Activated CD4-positive, alpha-beta T cell treated with anti-CD3 and anti-CD28 coated beads, Interleukin-2, amount 50 U/mL, for 4 hours (primary cell): ENCODE results near the gene UNK.
"Not testable (repeated sequence)": the region's sequence is repeated elsewhere in the genome, so short reads cannot be mapped to it uniquely, and the experiment has no call there.

Experiments used
- DNase-seq, 2 experiments: peaks; one replicate each; pipeline ENCODE4 v3.0.0-alpha.2; 2020

The UNK gene

DNA sequence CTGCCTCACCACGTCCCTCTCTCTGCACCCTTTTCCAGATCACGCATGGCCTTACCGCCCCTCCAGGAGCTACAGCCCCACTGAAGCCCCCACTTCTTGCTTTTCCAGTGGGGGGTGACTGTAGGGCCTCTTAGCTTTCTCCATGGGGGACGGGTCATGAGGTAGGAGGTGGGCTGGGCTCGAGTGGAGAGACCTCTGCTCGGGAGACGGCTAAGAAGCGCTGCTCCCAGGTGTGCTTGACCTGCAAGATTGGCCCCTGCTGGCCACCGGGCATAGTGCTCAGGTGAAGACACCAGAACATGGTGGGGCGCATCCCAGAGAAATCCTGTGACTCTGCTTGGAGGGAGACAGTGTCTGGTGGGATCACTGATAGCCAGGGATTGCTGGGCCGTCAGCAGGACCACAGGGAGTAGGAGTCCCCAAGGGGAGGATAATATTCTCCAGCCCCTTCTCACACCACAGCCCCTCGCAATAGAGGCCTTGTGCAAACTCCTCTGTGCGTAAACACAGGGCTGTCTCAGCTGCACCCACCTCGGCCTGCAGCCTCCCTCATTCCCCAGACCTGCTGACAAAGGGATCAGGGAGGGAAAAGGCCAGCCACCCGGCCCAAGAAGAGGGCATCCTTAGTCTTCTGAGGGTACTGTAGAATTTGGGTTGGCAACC, 10.7 kb upstream of the UNK start:
- DNase-seq, result no peak

DNA sequence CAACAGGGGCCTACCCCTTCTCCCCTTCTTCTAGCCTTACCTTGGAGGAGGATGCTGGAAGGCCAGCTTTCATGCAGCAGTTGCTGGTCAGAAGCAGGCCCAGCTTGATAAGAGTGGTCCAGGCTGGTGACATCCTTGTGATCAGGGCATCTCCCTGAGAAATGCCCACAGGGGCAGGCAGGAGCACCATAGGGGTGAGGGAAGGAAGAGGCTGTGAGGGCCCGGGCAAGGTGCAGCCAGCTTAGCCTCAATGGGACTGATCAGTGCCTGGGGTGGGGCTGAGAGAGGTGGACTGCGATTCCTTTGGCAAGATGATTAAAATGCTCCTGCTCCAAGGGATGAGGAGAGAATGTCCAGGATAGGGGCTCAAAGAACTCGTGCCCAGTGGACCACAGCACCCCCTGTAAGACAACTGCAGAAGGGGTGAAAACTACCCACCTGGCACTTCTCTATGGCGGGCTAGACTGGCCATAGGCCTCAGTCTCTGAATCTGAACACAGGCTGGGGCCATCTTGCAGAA, 10.1 kb upstream of the UNK start:
- no peak for DNase-seq

DNA sequence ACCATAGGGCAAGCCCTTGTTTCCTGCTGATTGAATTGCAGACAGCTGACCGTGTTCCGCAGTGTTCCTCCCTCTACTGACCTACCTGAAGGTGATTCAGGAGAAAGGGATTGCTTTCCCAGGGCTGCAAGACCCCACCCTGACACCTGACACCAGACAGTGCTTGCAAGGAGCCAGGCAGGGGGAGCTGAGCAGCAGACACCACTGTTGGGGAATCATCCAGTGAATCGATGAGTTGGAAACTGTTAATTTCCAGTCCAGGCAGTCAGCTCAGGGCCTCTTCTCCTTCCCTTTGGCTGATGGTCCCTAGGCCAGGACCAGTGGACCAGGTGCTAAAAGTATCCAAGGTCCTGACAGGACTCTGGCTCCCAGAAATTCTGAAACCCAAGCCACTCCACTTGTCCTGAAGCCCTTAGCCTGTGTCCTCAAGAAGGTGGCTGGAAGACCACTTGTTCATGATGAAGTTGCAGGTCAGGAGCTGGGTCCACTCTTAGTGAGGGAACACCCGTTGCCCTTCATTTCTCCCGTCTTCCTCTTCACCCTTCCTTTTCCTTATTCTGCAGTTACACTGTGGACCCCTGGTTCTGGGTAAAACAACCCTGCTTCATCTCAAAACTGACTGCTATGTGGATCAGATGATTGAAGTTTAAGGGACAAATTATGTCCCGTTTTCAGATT, 9.5 kb upstream of the UNK start:
- no peak for DNase-seq

DNA sequence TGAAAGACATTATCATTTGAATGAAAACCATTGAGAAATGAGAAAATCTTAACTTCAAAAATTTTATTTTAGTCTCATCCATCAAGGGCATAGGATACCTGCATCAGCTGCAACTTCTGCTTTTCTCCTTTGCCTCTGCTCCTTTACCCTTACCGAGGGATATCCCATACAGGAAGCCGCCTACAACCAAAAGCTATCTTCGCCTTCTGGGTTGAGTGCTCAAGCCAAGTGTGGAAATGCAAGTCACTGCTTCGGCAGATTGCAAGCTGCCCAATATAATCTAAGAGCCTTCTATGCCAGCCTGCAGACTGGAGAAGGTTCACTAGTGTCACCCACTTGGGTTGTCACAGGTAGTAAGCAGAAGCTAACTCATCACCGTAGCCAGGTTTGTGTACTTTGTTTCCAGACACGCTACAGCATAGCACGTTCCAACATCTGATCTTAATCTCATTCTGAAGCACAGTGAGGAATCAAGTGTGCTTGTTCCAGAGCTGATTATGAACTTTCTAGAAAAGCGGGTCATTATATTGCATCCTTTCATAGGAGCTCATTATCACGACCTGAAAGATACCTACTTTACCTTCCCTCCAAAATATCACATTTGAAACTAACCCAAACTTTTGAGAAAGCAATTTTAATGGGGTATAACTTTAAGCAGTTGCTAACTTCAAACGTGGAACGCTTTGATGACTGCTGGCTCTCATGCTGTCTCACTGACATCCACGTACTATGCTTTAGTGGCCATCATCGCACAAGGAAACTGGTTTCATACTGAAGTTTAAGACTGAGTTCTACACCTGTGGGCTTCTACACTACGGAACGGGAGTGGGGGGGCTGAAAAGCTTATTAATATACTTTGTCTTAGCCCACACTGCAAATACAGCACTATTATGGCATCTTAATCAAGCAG, 8.0 kb upstream of the UNK start:
- no peak for DNase-seq

DNA sequence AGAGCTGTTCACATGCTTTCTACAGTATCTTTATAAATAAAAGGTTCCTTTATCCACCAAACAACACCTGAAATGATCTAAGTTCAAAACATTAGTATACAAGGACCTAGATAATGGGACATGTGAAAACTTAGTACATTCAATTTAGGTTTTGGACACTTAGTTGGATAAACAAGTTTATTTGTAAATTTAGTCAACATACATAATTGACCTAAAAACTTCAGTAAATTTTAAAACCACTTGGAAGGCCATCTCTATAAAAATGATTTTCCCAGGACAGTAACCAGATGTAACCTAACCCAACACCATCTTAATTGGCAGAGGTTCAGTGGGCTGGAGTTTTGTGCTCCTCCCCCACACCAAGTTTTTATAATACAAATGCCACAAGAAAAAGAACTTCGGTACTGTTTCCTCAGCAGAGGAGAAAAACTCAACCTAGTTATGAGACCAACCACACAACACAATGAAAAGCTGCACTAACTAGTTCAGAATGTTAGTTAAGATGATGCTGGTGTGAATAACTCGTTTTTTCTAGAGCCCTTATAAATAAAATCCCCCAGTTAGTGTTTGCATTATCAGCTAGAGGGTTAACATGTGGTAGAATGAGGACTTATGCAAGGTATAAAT, 7.2 kb upstream of the UNK start:
- DNase-seq, result no peak

DNA sequence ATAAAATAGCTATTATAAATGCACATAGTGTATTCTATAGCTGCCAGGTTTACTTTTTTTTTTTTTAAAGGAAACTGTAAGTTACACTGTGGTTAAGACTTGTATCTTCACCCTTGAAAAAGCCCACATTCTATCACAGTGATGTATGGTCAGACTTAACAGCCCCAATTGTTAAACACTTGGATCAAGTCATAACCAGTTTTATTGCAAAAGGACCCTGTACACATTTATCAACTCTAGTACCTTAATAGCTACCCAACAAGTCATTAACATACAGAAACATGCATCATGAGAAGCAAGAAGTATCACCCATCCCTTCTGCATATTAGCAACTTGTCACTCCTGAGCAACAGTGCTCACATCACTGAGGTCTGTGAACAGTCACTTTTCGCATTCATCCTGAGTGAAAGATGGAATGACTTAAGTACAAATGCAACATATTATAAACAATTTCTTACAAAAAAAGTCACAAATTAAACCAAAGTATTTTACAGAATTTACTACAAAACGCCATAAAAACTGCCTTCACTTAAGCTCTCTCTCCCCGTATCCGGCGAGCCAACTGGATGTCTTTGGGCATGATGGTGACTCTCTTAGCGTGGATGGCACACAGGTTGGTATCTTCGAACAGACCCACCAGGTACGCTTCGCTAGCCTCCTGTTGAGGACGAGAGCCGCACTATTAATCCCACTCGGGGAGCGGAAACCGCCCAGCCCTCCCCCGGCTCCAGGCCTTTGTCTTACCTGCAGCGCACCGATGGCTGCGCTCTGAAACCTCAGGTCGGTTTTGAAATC, 6.3 kb upstream of the UNK start:
- not testable (repeated sequence) for DNase-seq

DNA sequence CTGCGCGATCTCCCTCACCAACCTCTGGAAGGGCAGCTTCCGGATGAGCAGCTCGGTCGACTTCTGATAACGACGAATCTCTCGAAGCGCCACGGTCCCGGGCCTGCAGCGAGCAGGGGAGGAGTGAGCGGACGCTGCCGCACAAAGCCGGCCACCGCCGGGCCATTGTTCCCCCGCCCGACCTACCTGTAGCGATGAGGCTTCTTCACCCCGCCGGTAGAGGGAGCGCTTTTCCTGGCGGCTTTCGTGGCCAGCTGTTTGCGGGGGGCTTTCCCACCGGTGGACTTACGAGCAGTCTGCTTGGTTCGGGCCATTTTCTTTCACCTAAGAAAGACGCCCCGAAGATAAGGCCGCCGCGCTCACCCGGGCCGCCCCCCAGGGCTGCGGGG, 5.8 kb upstream of the UNK start:
- peak in 1 of 2 experiments; percentile 62 for DNase-seq

DNA sequence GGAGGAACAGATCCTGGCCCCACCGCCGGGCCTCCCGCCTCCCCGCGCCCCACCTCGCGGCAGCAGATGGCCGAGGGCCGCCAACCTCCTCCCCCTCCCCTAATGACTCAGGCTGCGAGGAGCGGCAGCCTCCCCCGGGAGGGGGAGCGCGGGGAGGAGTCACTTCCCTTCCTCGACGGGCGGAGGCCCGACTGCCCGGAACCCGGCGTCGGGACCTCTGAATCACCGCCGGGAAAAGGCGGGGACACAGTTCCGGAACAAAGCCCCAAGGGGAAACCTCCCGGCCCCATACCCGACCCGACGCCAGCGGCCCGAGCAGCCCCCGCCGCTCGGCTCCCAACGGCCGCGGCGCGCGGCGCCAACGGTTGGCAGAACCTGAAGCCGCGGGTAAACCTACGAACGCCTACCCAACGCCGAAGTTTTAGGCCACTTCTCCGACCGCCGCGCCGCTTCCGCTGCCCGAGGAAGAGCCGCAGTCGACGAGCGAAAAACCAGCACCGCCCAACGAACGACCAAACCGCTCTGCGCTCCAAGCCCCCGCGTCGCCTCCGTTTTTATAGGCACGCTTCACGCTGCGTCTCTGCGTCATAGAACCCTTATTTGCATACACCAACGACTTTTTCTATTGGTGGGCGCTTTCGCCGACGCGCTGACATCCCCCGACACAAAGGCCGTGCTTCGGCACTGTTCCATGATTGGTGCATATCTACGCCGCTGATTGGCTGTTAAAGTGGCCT, 5.2 kb upstream of the UNK start:
- DNase-seq, result peak; percentile 92

DNA sequence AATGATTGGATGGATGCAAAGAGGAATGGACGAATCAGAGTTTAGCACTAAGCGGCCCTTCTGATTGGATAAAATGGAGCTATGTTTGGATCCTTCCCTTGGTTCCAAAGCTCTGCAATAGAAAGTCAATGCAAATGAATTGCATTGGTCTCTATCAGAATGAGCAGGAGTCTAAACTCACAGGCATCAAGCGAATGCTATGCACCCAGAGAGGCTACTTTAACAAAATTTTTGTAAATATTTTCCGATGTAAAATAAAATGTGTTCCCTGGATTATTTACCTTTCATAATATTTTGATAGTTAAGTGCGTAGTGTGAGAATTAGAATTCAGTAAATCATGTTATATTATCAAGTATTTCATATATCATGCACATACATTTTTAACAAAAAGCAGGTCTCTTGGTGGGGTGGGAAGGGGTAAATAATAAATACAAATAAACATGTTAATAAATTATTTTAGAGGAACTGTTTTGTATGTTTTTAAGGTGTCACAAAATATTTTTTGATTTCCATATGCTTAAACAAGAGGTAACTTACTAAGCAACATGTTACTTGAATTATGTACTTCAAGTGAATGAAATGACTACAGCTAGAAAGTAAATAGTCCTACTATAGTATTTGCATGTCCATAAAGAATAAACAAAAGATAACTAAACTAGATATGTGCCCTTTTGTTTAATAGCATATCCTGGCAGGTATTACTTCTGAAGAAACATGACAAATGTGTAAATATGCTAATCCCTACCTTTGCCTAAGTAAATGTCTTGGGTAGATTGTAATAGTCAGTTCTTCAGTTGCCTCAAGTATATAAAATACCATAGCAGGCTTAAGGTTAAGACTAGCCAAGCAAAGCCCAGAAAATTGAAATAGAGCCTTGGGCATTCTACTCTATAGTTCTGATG, 4.4 kb upstream of the UNK start:
- DNase-seq, result no peak

DNA sequence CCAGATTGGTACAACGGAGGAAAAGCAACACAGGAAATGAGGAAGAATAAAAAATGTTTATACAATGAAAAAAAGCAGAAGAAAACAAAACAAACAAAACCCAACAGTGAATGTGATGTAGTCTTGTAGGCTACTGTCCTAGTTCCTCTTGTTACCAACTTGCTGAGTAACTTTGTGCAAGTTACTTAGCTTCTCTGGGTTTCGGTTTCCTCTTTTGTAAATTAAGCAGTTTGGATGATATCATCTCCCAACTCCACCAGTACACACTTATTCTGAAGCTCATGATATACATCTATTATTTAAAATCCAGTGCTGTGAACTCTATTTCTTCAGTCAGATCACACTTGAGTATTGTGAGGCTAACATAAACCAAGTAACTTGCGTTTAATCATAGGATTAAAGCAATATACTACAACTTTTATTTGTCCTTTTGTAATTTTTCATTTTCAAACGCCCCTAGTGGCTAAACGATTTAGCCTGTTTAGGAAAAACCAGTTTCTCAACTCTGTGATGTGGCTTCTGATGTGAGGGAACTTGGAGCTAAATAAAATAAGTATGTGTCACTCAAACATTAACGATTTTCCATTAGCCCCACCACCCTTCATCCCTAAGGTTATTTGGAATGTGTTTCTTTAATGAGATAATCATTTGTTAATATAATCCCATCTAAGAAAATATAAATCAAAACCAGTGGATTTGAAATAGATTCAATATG, 1.4 kb upstream of the UNK start:
- DNase-seq, result no peak

DNA sequence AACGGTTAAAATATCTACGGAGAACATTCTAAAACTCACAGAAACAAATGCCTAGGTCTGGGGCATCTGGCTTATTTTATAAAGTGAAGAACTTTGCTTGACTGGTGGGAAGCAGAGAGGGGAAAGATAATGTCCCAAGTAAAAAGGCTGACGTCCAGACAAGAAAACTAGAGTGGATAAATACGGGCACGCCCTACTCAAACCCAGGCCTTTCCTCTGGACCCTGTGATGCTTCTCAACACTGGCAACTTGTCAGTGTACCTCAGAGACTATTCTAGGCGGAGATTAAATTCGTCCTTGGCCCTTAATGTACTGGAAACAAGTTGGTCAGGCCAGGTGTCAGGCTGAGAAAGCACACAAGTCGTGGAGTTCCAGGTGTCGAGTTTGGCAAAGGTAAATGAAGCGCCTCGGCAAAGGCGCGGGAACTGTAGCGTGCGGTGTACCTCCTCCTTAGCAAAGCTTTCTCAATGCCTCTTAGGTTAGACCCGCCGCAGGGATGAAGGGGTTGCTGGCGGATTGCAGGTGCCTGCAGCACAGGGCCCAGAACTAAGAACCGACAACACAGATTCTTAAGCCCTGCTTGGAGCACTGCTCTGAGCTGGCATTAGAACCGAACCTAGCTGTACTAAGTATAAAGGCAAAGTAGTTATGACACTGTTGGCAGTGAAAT, 668 bp upstream of the UNK start:
- DNase-seq, result peak in 1 of 2 experiments; percentile 2

DNA sequence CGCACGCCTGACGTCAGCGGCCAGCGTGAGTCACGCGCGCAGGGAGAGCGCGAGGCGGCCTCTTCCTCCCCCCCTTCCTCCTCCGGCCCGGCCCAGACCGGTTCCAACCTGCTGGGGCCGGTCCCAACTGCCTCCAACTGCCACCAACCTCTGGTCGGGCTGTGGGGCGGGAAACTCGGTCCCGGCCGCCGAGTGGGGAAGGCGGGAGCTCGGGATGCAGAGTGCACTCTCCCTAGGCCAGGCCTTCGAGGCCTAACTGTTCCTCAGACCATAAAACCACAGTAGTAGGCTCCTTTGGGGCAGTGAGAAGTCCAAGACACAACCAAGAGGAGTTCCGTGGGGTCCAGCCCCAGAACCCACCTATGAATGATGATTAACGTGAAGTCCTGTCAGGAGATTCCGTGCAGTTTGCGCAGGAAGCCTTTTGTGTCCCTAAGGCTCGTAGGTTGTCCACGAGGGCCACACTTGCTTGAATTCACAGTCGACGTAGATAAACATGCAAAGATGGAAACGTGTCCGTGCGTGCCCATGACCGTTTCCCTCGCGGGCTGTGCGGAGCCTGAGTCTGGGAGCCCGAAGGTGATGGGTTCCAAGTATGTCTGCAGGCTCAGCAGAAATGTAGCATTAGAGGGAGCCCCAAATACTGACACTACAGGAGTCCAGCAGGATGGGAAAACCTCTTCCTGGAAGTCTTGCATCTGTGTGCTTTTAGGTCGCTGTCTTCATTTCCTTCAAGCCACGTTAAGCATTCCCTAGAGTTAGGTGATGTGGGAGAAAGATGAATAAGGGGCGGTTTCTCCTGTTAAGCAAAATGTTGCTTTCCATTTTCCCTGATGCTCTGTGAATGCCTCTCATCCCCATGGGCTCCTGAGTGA, 647 bp downstream of the UNK start:
- DNase-seq, result peak; percentile 12 to 21

DNA sequence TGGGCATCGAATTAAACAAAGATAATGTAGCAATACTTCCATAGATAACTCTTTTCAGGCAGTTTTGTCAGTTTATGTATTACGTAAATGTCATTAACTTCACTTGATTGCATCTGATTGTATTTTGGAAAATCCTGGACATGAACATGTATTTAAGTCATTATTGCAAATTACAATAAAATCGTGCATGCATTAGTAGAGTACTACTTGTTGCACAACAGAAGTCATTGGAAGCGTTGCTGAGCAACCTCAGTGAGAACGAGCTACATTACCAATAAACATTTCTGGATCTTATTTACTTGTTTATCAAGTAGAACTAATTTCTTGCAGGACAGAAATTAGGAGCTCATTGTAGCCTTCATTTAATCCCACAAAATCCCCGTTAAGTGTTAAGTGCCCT, 6.6 kb downstream of the UNK start:
- no peak for DNase-seq

DNA sequence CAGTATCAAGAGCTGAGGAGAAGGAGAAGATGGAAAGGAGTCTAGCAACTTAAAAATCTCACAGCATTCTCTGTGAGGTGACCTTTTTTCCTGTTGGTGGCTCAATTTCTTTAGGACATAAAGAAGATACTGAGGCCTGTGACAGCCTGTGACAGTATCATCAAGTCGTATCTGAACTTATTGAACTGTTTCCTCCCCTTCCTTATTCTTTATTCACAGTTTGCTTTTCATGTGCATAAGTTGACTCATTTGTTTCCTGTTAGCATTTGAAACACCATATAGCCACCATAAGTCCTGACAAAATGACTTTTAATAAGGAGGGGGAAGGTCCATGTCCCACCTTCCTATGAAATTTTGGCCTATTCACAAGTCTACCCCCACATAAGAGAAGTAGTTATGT, 8.9 kb downstream of the UNK start:
- DNase-seq, result no peak

DNA sequence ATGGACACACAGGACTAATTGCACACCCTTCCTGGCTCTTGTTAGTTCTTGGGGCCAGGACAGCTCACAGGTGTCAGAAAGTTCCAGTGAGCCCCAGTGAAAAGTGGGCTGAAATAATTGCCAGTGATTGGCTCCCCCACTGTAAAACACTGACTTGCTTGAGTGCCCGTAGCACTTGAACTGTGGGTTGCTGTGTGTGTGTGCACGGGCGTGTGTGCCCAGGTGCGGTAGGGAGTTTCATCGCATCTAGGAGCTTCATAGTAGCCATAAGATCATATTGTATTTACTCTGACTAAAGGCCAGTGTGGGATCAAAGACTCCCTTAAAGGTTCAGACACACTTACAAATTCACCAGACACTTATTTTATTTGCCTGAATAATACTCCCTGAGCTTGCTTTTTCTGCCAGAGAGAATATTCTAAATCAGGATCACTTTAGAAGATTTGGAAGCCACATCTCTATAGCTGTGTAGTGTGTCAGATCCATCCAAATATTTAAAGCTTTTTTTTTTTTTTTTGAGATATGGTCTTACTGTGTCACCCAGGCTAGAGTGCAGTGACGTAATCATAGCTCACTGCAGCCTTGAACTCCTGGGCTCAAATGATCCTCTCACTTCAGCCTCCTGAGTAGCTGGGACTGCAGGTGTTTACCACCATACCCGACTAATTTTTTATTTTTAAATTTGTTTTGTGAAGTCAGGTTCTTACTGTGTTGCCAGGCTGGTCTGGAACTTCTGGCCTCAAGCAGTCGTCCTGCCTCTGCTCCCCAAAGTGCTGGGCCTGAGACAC, 11.4 kb downstream of the UNK start:
- DNase-seq, result no peak

DNA sequence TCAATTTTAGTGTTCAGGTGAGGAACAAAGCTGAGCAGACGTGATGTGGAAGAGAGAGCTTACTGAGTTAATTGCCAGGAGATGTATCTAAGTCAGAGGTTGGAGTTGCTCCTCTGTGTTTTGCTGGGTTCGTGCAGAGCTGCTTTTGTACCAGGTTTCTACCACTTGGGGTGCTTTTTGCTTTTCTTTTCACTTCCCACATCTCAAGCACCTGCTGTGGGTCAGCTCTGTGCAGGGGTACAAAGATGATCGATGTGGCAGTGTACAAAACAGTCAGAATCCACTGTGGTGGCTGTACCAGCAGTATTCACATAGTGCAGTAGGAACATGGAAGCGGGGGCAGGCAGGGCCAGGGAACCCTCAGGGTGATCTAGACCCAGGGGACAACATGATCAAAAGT, 14.8 kb downstream of the UNK start:
- no peak for DNase-seq

DNA sequence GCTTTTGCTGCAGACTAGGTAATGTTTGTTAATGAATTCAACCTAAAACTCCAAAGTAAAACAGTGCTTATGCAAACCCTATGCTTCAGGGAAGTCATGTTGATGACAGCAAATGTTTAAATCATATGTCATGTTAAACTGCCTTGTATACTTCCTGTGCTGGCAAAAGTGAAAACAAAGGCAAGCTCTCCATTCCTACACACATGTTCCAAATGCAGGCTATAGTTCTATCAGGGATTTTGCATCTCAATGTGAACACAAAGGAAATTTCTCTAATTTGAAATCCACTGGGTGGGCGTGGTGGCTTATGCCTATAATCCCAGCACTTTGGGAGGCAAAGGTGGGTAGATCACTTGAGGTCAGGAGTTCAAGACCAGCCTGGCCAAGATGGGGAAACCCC, 19.3 kb downstream of the UNK start:
- no peak for DNase-seq
